Mesothelial cell of epicardium (in vitro differentiated cells): ENCODE measurements around the gene CPA1. TPM values are rescaled to one million over a fixed set of nuclear protein-coding genes. Genes with fewer than 3 reads are reported as not detected.

Experiments
- DNase-seq, 2 experiments: peaks; one replicate each; pipeline ENCODE4 v3.0.0; 2021; ENCODE audit warnings: low spot score in 2 of 2; ENCODE audit not compliant: unreplicated experiment in 2 of 2
- H3K27ac Mint-ChIP-seq: 2 replicates; pipeline ENCODE4 v1.8.0; 2021; ENCODE audit warnings: mixed read lengths
- H3K27me3 Mint-ChIP-seq: 2 replicates; pipeline ENCODE4 v1.8.0; 2021; ENCODE audit warnings: low read depth, mixed read lengths
- H3K36me3 Mint-ChIP-seq: 2 replicates; pipeline ENCODE4 v1.8.0; 2021; ENCODE audit warnings: mixed read lengths
- H3K4me1 Mint-ChIP-seq: 2 replicates; pipeline ENCODE4 v1.8.0; 2021; ENCODE audit warnings: mixed read lengths
- H3K4me3 Mint-ChIP-seq: 2 replicates; pipeline ENCODE4 v1.8.0; 2021; ENCODE audit warnings: mild to moderate bottlenecking, moderate library complexity, mixed read lengths
- H3K9me3 Mint-ChIP-seq: 2 replicates; pipeline ENCODE4 v1.8.0; 2021; ENCODE audit warnings: mixed read lengths
- total RNA-seq: library from RNA; stranded (reverse); gene quantifications from 3 replicates; pipeline ENCODE4 v1.2.1, GENCODE V29; 2021
- TF ChIP-seq, protein P1 (sequence below): fragments of 200-600 bp; sonication (generic); IDR thresholded peaks from one replicate; pipeline ENCODE4 v1.5.0; 2021; ENCODE audit warnings: antibody characterized with exemption; ENCODE audit not compliant: unreplicated experiment

CPA1 gene
- total RNA-seq: 0.75 to 1.4 TPM (median 1.1 TPM) in 3 replicates

DNA sequence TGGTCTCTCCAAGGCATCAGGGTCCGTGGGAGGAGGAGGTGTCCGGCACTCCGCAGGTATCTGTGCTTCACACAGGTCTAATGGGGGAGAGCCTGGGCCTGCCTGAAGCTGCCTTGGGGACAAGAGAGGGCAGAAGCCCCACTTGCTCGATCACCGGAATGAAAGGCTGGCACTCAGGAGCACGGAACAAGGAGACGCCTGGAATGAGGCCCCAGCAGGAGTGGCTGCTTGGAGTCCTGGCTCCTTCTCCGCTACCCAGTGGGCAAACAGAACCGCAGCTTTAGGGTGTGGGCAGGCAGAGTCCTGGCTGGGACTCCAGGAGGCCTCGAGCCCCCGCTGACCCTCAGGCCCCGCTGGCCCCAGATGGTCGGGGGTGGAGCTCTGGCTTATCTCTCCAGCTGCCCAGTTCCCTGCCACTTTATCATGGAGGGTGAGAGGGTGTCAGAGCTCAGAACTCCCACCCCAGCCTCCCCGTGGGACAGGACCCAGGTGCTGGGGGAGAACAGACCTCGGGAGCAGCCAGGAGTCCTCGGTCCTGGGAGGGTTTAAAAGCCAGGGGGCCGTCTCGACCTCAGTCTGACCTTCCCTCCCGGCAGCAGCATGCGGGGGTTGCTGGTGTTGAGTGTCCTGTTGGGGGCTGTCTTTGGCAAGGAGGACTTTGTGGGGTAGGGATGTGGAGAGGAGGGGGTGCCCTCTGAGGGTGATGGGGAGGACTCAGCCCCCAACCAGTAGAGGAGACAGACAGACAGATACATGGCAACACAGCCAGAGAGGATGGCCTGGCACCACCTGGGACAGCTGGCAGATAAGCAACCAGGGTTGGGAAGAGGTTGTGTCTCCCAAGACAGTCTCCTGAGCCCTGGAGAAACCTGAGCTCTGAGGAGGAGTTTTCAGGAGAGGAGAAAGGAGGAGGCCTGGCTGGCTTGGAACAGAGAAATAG lies at the start of gene CPA1:
Gene CPA1, plus strand, starts transcription at position 574 of the 940 bp plus-strand sequence. Its CDS starts 27 bp downstream, at position 601.
- DNase-seq: no peak
- Mint-ChIP-seq H3K27ac (peak within 1 kb of the TSS; percentile 88), H3K4me3 (no peak within 1 kb of the TSS), H3K36me3 (peaks cover 16% of the 10 kb centered on the region), H3K27me3 (no peaks in the 10 kb centered on the region), H3K4me1 (peaks cover 20% of the 10 kb centered on the region), H3K9me3 (peaks cover 21% of the 10 kb centered on the region)
- TF ChIP-seq, protein P1, sequence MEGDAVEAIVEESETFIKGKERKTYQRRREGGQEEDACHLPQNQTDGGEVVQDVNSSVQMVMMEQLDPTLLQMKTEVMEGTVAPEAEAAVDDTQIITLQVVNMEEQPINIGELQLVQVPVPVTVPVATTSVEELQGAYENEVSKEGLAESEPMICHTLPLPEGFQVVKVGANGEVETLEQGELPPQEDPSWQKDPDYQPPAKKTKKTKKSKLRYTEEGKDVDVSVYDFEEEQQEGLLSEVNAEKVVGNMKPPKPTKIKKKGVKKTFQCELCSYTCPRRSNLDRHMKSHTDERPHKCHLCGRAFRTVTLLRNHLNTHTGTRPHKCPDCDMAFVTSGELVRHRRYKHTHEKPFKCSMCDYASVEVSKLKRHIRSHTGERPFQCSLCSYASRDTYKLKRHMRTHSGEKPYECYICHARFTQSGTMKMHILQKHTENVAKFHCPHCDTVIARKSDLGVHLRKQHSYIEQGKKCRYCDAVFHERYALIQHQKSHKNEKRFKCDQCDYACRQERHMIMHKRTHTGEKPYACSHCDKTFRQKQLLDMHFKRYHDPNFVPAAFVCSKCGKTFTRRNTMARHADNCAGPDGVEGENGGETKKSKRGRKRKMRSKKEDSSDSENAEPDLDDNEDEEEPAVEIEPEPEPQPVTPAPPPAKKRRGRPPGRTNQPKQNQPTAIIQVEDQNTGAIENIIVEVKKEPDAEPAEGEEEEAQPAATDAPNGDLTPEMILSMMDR: no peak

DNA sequence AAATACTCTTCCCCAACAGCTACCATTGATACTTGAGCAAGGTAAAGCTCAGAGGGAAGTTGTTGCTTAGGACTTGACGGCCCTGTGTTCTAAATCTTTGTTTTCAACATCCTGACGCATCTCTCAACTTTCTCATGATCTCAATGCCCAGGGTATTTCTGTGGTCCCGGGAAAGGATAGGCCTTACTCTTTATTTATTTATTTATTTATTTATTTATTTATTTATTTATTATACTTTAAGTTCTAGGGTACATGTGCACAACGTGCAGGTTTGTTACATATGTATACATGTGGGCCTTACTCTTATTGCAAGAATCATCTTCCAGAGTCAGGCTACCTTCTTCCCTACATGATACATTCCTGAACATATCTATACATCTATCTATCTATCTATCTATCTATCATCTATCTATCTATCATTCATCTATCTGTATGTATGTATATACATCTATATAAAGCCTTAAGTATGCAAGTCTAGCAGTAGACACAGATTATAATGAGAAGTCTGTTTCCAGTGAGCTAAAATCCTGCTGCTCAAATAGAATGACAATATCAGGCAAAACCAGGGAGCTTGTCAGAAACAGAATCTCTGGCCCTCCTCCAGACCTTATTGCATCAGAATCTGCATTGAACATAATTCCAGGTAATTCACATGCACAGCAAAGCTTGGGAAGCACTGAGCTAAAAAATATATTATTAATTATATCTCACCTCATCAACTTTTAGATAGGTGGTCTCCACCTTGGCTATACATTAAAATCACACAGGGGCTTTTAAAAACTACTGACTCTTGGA lies 47.8 kb upstream of the CPA1 start:
- Mint-ChIP-seq H3K4me1 (peaks cover 54% of the 10 kb centered on the region), H3K36me3 (peaks cover 5% of the 10 kb centered on the region), H3K27me3 (no peaks in the 10 kb centered on the region), H3K9me3 (no peaks in the 10 kb centered on the region), H3K4me3 (no peak overlapping the region), H3K27ac (peak overlapping the region; percentile 43)
- DNase-seq: no peak
- TF ChIP-seq, protein P1: no peak

DNA sequence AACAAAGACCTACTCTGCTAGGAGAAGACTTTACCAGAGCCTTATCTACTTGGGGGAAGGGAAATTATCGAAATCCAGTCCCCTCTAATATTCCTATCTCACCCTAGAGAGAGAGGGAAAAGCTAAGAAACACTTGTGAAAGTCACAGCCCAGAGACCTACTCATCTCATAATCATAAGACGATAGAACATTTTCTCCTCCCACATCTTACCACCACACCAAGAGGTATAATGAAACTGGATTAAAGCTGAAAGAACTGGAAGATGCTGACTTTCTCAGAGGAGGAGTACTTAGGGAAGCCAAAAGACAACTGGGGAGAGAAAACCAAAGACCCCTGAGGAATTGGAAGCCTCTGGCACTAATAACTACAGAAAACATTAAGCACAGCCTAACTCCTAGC lies 46.5 kb upstream of the CPA1 start:
- Mint-ChIP-seq H3K4me1 (peaks cover 50% of the 10 kb centered on the region), H3K27ac (no peak overlapping the region), H3K27me3 (no peaks in the 10 kb centered on the region), H3K9me3 (no peaks in the 10 kb centered on the region), H3K36me3 (peaks cover 5% of the 10 kb centered on the region), H3K4me3 (no peak overlapping the region)
- TF ChIP-seq, protein P1: no peak
- no peak for DNase-seq

DNA sequence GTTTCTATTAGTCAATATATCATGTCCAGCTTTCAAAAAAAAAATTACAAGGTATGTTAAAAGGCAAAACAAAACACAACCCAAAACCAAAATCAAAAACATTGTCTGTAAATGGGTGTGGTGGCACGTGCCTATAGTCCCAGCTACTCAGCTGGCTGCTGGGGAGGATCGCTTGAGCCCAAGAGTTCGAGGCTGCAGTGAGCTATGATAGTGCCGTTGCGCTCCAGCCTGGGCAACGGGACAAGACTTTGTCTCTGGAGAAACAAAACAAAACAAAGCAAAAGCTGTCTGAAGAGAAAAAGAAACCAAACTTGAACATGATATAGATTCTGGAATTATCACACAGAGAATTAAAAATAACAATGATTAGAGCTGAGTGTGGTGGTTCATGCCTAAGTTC lies 46.0 kb upstream of the CPA1 start:
- H3K4me1 Mint-ChIP-seq: peaks cover 46% of the 10 kb centered on the region
- peaks cover 5% of the 10 kb centered on the region for H3K36me3 Mint-ChIP-seq
- no peaks in the 10 kb centered on the region for H3K27me3 Mint-ChIP-seq
- no peaks in the 10 kb centered on the region for H3K9me3 Mint-ChIP-seq
- TF ChIP-seq, protein P1: no peak
- no peak for DNase-seq
- no peak overlapping the region for H3K27ac Mint-ChIP-seq
- H3K4me3 Mint-ChIP-seq: no peak overlapping the region

DNA sequence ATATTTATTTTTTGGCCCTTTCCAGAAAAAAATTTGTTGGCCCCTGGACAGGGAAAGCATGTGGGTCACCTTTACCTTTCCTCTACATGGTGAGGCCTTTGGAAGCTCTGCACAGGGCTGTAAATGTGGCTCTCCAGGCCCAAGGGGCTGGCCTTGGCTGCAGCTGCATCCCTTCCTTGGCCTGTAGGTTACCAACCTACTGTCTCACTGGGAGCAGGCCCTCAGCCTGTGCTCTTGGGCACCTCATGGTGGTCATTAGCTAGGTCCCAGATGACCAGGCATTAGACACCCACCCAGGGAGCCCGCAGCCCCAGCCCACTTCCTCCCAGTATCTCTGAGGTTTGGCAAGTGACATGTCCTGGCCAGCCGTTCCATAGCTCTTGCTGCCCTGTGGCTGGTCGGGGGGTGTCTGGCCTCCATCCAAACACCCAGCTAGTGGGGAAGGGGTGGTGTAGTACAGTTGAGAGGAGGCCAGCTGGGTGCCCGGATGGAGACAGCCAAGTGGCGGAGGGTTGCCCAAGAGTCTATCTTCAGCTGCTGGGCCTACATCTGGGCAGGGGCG lies 42.8 kb upstream of the CPA1 start:
- H3K4me3 Mint-ChIP-seq: no peak overlapping the region
- peaks cover 18% of the 10 kb centered on the region for H3K4me1 Mint-ChIP-seq
- no peak for DNase-seq
- H3K27ac Mint-ChIP-seq: no peak overlapping the region
- H3K36me3 Mint-ChIP-seq: peaks cover 5% of the 10 kb centered on the region
- TF ChIP-seq, protein P1: no peak
- peaks cover 6% of the 10 kb centered on the region for H3K9me3 Mint-ChIP-seq
- H3K27me3 Mint-ChIP-seq: no peaks in the 10 kb centered on the region
